ENCODE data around the gene PFDN6. TPM values are rescaled to one million over a fixed set of nuclear protein-coding genes. Genes with fewer than 3 reads are reported as not detected.

The PFDN6 gene
- total and polyA plus RNA-seq, 9 of the 15 experiments (the other 6 are each of a cell fraction or from before 2014, with no cell fraction given): 6.8 to 475 (median 216) TPM

- TF ChIP-seq THAP7 (CRISPR knock-in tag; IDR thresholded peaks at IDR 0.05) (peak; percentile 91; the same call in 1 of the 2 replicates), SMARCC2 (IDR thresholded peaks at IDR 0.05; ENCODE audit: low read depth) (peak; percentile 4; the same call in 1 of the 2 replicates), HOXB6 (CRISPR knock-in tag; IDR thresholded peaks at IDR 0.05; ENCODE audit: borderline replicate concordance) (peak; percentile 11; the same call in 1 of the 2 replicates), AFF4 (CRISPR knock-in tag; IDR thresholded peaks at IDR 0.05) (peak; percentile 95), ZNF780A (CRISPR knock-in tag; IDR thresholded peaks at IDR 0.05) (no peak), NR2C1 (IDR thresholded peaks at IDR 0.05) (peak; percentile 97), NR2C1 (tag; IDR thresholded peaks at IDR 0.05) (peak; percentile 98), SP1 (CRISPR knock-in tag; IDR thresholded peaks at IDR 0.05) (peak; percentile 76), CUX1 (CRISPR knock-in tag; IDR thresholded peaks at IDR 0.05) (no peak), RBFOX2 (IDR thresholded peaks at IDR 0.05; ENCODE audit: low read depth, low read length) (peak; percentile 99), LEF1 (IDR thresholded peaks at IDR 0.05) (no peak; the same call in none of the 2 replicates), HOMEZ (CRISPR knock-in tag; IDR thresholded peaks at IDR 0.05) (0 out of 2 replicates have a peak, but pooled peaks have one; percentile 52), CAMTA2 (CRISPR knock-in tag; conservative IDR thresholded peaks at IDR 0.05) (0 out of 2 replicates have a peak, but pooled peaks have one; percentile 76), STAT5B (CRISPR knock-in tag; IDR thresholded peaks at IDR 0.05) (no peak), LARP7 (IDR thresholded peaks at IDR 0.05) (no peak), MAZ (CRISPR knock-in tag; conservative IDR thresholded peaks at IDR 0.05 in 1 of 2, IDR thresholded peaks at IDR 0.05 in 1 of 2) (peak; percentile 61 to 71)
Measured at GRCh38 chr6:33271468-33272274, 17.7 kb upstream of the PFDN6 start, which contains the start of the genes RPS18 and VPS52 (continued).

All from K562 (cell line).